COLO668 (cell line): ENCODE results near the gene CIAO1.
"Not testable (repeated sequence)": the region's sequence is repeated elsewhere in the genome, so short reads cannot be mapped to it uniquely, and the experiment has no call there.

Source experiments
- DNase-seq: peaks from one replicate; lab custom pipeline; 2025; ENCODE audit not compliant: unreplicated experiment; lab: John Stamatoyannopoulos, UW

The CIAO1 gene

GRCh38 chr2:96265840-96266679, at the start of gene CIAO1, which contains the start of gene TMEM127:
TSS of gene CIAO1 (plus strand) at chr2:96266225. CDS start at chr2:96266351, 126 bp downstream.
TSS of gene TMEM127 (minus strand) at chr2:96265997. CDS start at chr2:96265381, 616 bp downstream.
- DNase-seq, result peak; percentile 98

GRCh38 chr2:96218508-96219131, 47.4 kb upstream of the CIAO1 start:
- no peak for DNase-seq

GRCh38 chr2:96219959-96220358, 46.1 kb upstream of the CIAO1 start:
- not testable (repeated sequence) for DNase-seq

GRCh38 chr2:96221106-96221505, 44.9 kb upstream of the CIAO1 start:
- DNase-seq, result not testable (repeated sequence)

GRCh38 chr2:96225016-96225533, 41.0 kb upstream of the CIAO1 start:
- DNase-seq, result no peak

GRCh38 chr2:96231316-96231715, 34.7 kb upstream of the CIAO1 start:
- no peak for DNase-seq

- DNase-seq, result no peak
These were observed 32.6 kb upstream of the CIAO1 start for GRCh38 chr2:96233436-96233835.

GRCh38 chr2:96233880-96234316, 32.1 kb upstream of the CIAO1 start:
- DNase-seq, result no peak

- DNase-seq, result no peak
These were observed 29.1 kb upstream of the CIAO1 start for GRCh38 chr2:96236882-96237281.

- DNase-seq, result no peak
These were observed 27.8 kb upstream of the CIAO1 start for GRCh38 chr2:96238266-96238665.

- DNase-seq, result no peak
These were observed 26.9 kb upstream of the CIAO1 start for GRCh38 chr2:96239091-96239490.

- no peak for DNase-seq
These were observed 26.2 kb upstream of the CIAO1 start for GRCh38 chr2:96239745-96240264.

GRCh38 chr2:96240341-96241038, 25.5 kb upstream of the CIAO1 start:
- no peak for DNase-seq

- no peak for DNase-seq
These were observed 24.8 kb upstream of the CIAO1 start for GRCh38 chr2:96241227-96241626.

- no peak for DNase-seq
These were observed 24.0 kb upstream of the CIAO1 start for GRCh38 chr2:96241900-96242611.

- no peak for DNase-seq
These were observed 22.2 kb upstream of the CIAO1 start for GRCh38 chr2:96243843-96244242.

- DNase-seq, result no peak
These were observed 20.2 kb upstream of the CIAO1 start for GRCh38 chr2:96245609-96246390.

GRCh38 chr2:96247009-96247408, 19.0 kb upstream of the CIAO1 start:
- DNase-seq, result no peak

GRCh38 chr2:96247896-96248295, 18.1 kb upstream of the CIAO1 start:
- no peak for DNase-seq

GRCh38 chr2:96248624-96249023, 17.4 kb upstream of the CIAO1 start:
- DNase-seq, result no peak
